ENCODE measurements around the gene EYS. TPM values are rescaled to one million over a fixed set of nuclear protein-coding genes. Genes with fewer than 3 reads are reported as not detected.

The EYS gene
- total RNA-seq, 1 experiment from 2014 or later = not detected

DNA sequence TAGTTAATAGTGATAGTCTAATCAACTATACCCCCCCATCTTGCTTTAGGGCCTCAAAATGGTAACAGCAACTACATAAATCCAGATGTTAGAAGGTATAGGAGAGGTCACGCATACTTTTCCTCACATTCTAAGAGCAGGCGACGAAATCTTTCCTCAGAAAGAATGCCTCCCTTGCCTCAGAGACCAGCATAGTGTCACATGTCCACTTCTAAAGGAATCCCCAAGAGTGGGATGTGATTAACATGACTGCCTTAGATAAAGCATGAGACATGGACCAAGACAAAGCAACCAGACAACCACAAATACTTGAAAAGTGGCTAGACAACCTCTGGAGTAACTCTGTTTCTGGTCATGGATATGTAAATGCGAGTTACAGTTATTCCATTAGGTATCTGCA is 710.7 kb downstream of the EYS start:
- no peak for DNase-seq
- Histone ChIP-seq H3K27me3 (no peaks in the 10 kb centered on the region), H3K4me3 (no peak overlapping the region), H3K9me3 (no peaks in the 10 kb centered on the region), H3K36me3 (no peaks in the 10 kb centered on the region)

- Histone ChIP-seq H3K36me3 (no peaks in the 10 kb centered on the region), H3K27me3 (no peaks in the 10 kb centered on the region), H3K9me3 (no peaks in the 10 kb centered on the region), H3K4me3 (no peak overlapping the region)
- DNase-seq = no peak
Measured at GRCh38 chr6:64990652-64991304, 716.2 kb downstream of the EYS start.

DNA sequence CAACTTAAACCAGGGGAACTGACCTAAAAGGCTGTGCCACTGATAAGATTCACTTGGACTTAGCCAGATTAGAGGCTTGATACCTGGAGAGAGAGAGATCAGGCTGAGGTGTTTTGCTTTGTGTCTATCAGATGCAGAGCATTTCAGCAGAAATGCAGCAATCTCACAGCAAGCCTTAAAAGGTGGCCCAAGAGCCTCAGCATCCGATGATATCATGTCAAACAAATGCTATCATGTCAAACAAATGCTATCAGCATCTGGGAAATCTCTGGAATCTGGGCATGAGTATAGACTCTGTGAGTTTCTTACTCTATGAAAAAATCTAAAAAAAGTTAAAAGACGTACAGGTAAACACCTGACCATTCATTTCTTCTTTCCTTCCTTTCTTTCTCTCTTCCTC is 718.9 kb downstream of the EYS start:
- Histone ChIP-seq H3K36me3 (no peaks in the 10 kb centered on the region), H3K9me3 (no peaks in the 10 kb centered on the region), H3K4me3 (no peak overlapping the region), H3K27me3 (no peaks in the 10 kb centered on the region)
- no peak for DNase-seq

- Histone ChIP-seq H3K4me3 (no peak overlapping the region), H3K27me3 (no peaks in the 10 kb centered on the region), H3K9me3 (no peaks in the 10 kb centered on the region), H3K36me3 (no peaks in the 10 kb centered on the region)
- DNase-seq = no peak
Measured at GRCh38 chr6:64987066-64987465, 720.0 kb downstream of the EYS start.

- no peaks in the 10 kb centered on the region for H3K9me3 ChIP-seq
- DNase-seq = no peak
- H3K4me3 ChIP-seq = no peak overlapping the region
- no peaks in the 10 kb centered on the region for H3K27me3 ChIP-seq
- no peaks in the 10 kb centered on the region for H3K36me3 ChIP-seq
Measured at GRCh38 chr6:64985726-64986125, 721.3 kb downstream of the EYS start.

GRCh38 chr6:64984948-64985347 is 722.1 kb downstream of the EYS start:
- Histone ChIP-seq H3K27me3 (no peaks in the 10 kb centered on the region), H3K4me3 (no peak overlapping the region), H3K36me3 (no peaks in the 10 kb centered on the region), H3K9me3 (no peaks in the 10 kb centered on the region)
- DNase-seq = no peak

DNA sequence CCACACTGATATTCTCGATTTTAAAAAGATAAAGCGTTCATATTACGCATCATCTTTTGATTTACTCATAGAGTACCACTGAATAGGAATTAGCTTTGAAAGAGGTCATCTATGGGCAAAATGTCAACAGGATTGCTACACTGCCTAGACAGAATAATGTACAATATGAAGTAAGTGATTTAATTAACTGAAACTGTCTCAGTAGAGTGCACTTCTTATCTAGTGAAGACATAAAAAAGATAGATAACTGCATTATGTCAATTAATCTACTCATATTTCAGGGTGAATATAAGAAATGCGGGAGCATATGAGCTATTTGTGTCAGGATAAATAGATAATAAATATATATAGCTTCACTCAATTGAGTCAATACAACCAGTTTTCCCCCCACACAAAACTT is 723.9 kb downstream of the EYS start:
- H3K9me3 ChIP-seq = no peaks in the 10 kb centered on the region
- no peak overlapping the region for H3K4me3 ChIP-seq
- H3K27me3 ChIP-seq = no peaks in the 10 kb centered on the region
- no peak for DNase-seq
- H3K36me3 ChIP-seq = no peaks in the 10 kb centered on the region

GRCh38 chr6:64973142-64973541 is 733.9 kb downstream of the EYS start:
- H3K9me3 ChIP-seq = no peaks in the 10 kb centered on the region
- no peak for DNase-seq

DNA sequence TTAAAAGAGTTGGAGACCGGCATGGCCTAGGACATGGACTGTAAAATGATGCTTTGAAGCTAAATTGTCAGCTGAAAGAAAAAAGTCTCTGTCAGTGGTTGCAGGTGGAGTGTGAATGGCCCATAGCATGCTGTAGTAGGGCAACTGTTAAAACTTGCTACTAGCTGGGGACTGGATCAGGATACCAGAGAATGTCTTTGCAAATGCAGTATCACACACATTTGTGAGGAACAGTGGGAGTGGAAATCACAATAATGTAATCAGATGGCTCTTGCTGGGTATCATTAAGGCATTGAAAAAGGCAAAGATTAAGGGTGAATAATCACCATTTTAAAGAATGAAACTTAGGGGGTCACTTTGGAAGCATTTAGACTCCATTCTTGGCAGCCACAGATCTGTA is 737.9 kb downstream of the EYS start:
- H3K4me3 ChIP-seq = no peak overlapping the region
- DNase-seq = no peak
- no peaks in the 10 kb centered on the region for H3K27me3 ChIP-seq
- H3K9me3 ChIP-seq = no peaks in the 10 kb centered on the region
- H3K36me3 ChIP-seq = no peaks in the 10 kb centered on the region

More at GRCh38 chr6:64973142-64973541, 733.9 kb downstream of the EYS start:
- Histone ChIP-seq H3K27me3 (no peaks in the 10 kb centered on the region), H3K36me3 (no peaks in the 10 kb centered on the region), H3K4me3 (no peak overlapping the region)

DNA sequence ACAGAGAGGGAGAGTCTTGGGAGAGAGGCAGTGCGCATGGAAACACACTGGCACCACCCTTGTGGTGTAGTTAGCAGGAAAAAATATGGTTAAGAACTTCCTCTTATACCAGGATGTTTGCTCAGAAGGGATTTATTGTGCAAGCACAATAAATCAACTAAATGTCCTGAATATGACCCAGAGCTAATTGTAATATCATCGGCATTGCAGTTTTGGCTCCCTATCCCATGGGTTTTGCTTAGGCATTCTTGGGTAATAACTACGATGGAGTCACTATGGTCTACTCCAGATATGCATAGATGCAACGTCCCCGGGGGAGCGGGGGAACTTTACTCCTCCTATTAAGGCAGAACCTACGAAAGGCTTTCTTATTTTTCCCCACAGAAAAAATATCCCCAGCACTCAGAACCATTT is 751.6 kb downstream of the EYS start:
- H3K9me3 ChIP-seq = no peaks in the 10 kb centered on the region
- no peak for DNase-seq
- no peaks in the 10 kb centered on the region for H3K36me3 ChIP-seq
- H3K4me3 ChIP-seq = no peak overlapping the region
- no peaks in the 10 kb centered on the region for H3K27me3 ChIP-seq

DNA sequence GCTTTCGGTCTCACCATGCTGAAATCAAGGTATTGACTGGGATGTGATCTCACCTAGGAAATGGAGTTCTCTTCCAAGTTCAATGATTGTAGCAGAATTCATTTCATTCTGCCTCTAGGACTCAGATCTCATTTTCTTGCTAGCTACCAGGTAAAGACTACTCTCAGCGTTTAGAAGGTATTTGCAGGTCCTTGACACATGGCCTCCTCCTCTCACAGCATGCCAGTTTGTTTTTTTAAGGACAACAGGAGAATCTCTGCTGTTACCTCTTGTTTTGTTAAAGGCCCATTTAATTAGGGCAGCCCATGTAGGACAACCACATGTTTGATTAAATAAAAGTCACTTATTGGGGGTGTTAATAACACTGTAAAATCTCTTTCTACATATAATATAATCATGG is 757.8 kb downstream of the EYS start:
- H3K9me3 ChIP-seq = no peaks in the 10 kb centered on the region
- no peaks in the 10 kb centered on the region for H3K36me3 ChIP-seq
- no peak for DNase-seq
- H3K4me3 ChIP-seq = no peak overlapping the region
- no peaks in the 10 kb centered on the region for H3K27me3 ChIP-seq

GRCh38 chr6:64948261-64948660 is 758.8 kb downstream of the EYS start:
- Histone ChIP-seq H3K27me3 (no peaks in the 10 kb centered on the region), H3K36me3 (no peaks in the 10 kb centered on the region), H3K9me3 (no peaks in the 10 kb centered on the region), H3K4me3 (no peak overlapping the region)
- no peak for DNase-seq

- DNase-seq = no peak
- no peaks in the 10 kb centered on the region for H3K36me3 ChIP-seq
- H3K27me3 ChIP-seq = no peaks in the 10 kb centered on the region
- H3K9me3 ChIP-seq = no peaks in the 10 kb centered on the region
- H3K4me3 ChIP-seq = no peak overlapping the region
Measured at GRCh38 chr6:64945450-64945849, 761.6 kb downstream of the EYS start.

DNA sequence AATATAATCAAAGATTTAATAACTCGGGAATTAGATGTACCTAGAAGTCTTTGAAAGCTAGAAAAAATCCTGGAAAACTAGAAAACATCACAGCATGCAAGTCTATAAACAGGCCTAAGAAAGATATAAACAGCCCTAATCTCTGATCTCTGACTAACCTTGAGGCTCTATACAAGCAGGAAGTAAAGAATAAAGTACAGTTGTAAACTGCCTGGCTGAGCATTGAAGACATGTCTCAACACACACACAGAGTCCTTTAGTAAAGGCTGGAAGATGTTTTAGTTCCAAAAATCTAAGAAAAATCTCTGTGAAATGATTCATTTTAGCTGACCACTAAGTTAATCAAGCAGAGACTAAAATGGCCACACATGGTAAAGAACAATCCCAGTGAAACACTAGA is 774.5 kb downstream of the EYS start:
- no peak overlapping the region for H3K4me3 ChIP-seq
- H3K27me3 ChIP-seq = no peaks in the 10 kb centered on the region
- no peak for DNase-seq
- H3K9me3 ChIP-seq = no peaks in the 10 kb centered on the region
- H3K36me3 ChIP-seq = no peaks in the 10 kb centered on the region

DNA sequence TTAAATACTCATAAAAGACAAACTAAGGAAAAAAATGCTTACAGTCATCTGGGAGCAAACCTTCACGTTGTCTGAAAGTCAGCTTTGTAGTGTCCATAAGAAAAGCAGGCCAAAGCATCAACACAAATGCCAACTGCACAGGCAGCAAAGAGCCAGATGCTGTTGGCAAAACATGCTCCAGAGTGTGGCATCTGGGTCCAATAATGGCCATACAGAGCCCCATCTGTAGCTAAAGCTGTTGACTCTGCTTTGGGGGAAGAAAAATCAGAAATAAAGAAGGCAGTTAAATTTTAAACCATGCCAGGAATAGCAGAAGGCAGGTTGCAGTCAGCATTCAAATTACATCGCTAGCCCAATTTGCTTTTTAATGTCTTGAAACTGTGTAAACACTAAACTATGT is 776.3 kb downstream of the EYS start:
- no peaks in the 10 kb centered on the region for H3K9me3 ChIP-seq
- H3K36me3 ChIP-seq = no peaks in the 10 kb centered on the region
- no peaks in the 10 kb centered on the region for H3K27me3 ChIP-seq
- H3K4me3 ChIP-seq = no peak overlapping the region
- DNase-seq = no peak

DNA sequence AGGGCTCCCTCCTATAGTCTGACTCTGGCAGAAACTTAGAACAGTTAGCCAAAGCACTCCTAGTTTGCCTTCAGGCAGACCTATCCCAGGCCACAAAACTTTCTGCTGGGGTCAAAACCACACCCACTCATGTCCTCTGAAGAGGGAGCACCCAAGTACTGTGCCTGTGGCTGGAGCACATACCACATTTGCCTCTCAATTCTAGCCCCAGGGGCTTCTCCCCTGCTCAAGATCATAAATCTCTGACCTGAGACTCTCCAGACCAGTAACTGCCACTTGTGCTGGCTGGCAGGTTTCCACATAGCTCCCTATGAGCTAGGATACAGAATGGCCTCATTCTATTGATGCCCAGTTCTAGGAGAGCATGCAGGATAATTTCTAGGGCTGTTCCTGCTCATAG is 781.0 kb downstream of the EYS start:
- H3K4me3 ChIP-seq = no peak overlapping the region
- H3K27me3 ChIP-seq = no peaks in the 10 kb centered on the region
- no peaks in the 10 kb centered on the region for H3K9me3 ChIP-seq
- H3K36me3 ChIP-seq = no peaks in the 10 kb centered on the region
- DNase-seq = no peak

GRCh38 chr6:64920257-64920656 is 786.8 kb downstream of the EYS start:
- DNase-seq = no peak
- no peaks in the 10 kb centered on the region for H3K36me3 ChIP-seq
- no peaks in the 10 kb centered on the region for H3K27me3 ChIP-seq
- H3K9me3 ChIP-seq = no peaks in the 10 kb centered on the region
- H3K4me3 ChIP-seq = no peak overlapping the region

- Histone ChIP-seq H3K4me3 (no peak overlapping the region), H3K9me3 (no peaks in the 10 kb centered on the region), H3K36me3 (no peaks in the 10 kb centered on the region), H3K27me3 (no peaks in the 10 kb centered on the region)
- DNase-seq = no peak
Measured at GRCh38 chr6:64914124-64914523, 792.9 kb downstream of the EYS start.

DNA sequence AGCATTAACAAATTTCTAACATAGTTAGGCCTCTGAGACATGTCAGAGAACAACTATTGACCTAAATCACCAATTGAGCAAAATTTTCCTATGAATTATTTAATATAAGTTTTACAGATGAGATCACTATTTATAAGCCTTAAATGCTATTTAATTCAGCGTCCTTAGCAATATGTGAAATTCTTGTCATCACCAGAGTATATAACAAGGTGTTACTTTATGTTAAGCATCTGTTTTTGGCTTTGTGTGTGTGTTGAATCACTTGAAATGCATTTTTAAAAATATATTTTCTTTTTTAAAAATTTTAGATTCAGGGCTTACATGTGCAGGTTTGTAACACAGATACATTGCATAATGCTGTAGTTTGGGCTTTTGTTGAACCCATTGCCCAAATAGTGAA is 794.1 kb downstream of the EYS start:
- no peaks in the 10 kb centered on the region for H3K27me3 ChIP-seq
- H3K36me3 ChIP-seq = no peaks in the 10 kb centered on the region
- no peak overlapping the region for H3K4me3 ChIP-seq
- no peak for DNase-seq
- H3K9me3 ChIP-seq = no peaks in the 10 kb centered on the region
